Activated effector memory CD4-positive, alpha-beta T cell treated with Interleukin-2 at 50 U/mL for 16 hours (primary cell): Measurements from ENCODE around the gene NSFL1C.
"Not testable (repeated sequence)": the region's sequence is repeated elsewhere in the genome, so short reads cannot be mapped to it uniquely, and the experiment has no call there.

Experiments used
- DNase-seq: peaks from one replicate; pipeline ENCODE4 v3.0.0-alpha.2; 2020

The NSFL1C gene

GRCh38 chr20:1466211-1467081 is at the start of gene NSFL1C:
NSFL1C (minus strand) TSS chr20:1466849; CDS start chr20:1466824, 25 bp downstream.
- DNase-seq = peak; percentile 98

- DNase-seq = no peak
These were observed 47.2 kb upstream of the NSFL1C start for GRCh38 chr20:1513801-1514200.

GRCh38 chr20:1509237-1509636 is 42.6 kb upstream of the NSFL1C start:
- DNase-seq = no peak

- DNase-seq = no peak
These were observed 41.9 kb upstream of the NSFL1C start for GRCh38 chr20:1508574-1508973.

- no peak for DNase-seq
These were observed 40.6 kb upstream of the NSFL1C start for GRCh38 chr20:1507276-1507675.

- no peak for DNase-seq
These were observed 39.2 kb upstream of the NSFL1C start for GRCh38 chr20:1505871-1506270.

GRCh38 chr20:1505361-1505760 is 38.7 kb upstream of the NSFL1C start:
- DNase-seq = no peak

- DNase-seq = peak; percentile 60
These were observed 37.0 kb upstream of the NSFL1C start for GRCh38 chr20:1503564-1504227.

GRCh38 chr20:1500496-1500895 is 33.8 kb upstream of the NSFL1C start:
- no peak for DNase-seq

GRCh38 chr20:1499528-1500420 is 33.1 kb upstream of the NSFL1C start:
- DNase-seq = no peak

- DNase-seq = not testable (repeated sequence)
These were observed 30.7 kb upstream of the NSFL1C start for GRCh38 chr20:1497371-1497770.

- DNase-seq = no peak
These were observed 30.3 kb upstream of the NSFL1C start for GRCh38 chr20:1496930-1497329.

GRCh38 chr20:1494436-1494835 is 27.8 kb upstream of the NSFL1C start:
- DNase-seq = no peak

- no peak for DNase-seq
These were observed 26.9 kb upstream of the NSFL1C start for GRCh38 chr20:1493536-1493935.

- DNase-seq = no peak
These were observed 25.4 kb upstream of the NSFL1C start for GRCh38 chr20:1491860-1492642.

GRCh38 chr20:1491281-1491840 is 24.7 kb upstream of the NSFL1C start, which contains the start of gene SIRPB2:
SIRPB2 (minus strand) TSS chr20:1491420; CDS start chr20:1491359, 61 bp downstream.
- no peak for DNase-seq

- DNase-seq = no peak
These were observed 24.1 kb upstream of the NSFL1C start for GRCh38 chr20:1490643-1491195.

GRCh38 chr20:1489764-1490436 is 23.3 kb upstream of the NSFL1C start:
- no peak for DNase-seq

- no peak for DNase-seq
These were observed 22.7 kb upstream of the NSFL1C start for GRCh38 chr20:1489325-1489724.

GRCh38 chr20:1486566-1486965 is 19.9 kb upstream of the NSFL1C start:
- DNase-seq = no peak
